K562 (cell line): ENCODE results near the gene RAB14. TPM values are rescaled to one million over a fixed set of nuclear protein-coding genes. Genes with fewer than 3 reads are reported as not detected.
A peak's percentile ranks its signal among the peaks of the same experiment; 100 is the strongest.

Experiments
- ATAC-seq: fragments of 200-7000 bp; cut with Tn5 transposase; 3 replicates; pipeline ENCODE4 v1.9.1; 2020; ENCODE audit warnings: moderate library complexity
- BruUV-seq: library from RNA; stranded (reverse); fragments of 400-500 nt; replicated peaks from 2 replicates; lab custom pipeline; 2021; lab: Mats Ljungman, UMichigan
- CTCF ChIA-PET: fragments of 300-600 bp; formaldehyde crosslinking; extraction: SDS; loops from one replicate; lab custom pipeline; 2021; ENCODE audit warnings: low intra/inter-chr PET ratio; lab: Yijun Ruan, JAX
- POLR2A ChIA-PET: fragments of 300-600, 350-650 bp; sonication (Branson Sonifier 250); formaldehyde crosslinking; extraction: SDS; loops from one replicate; lab custom pipeline; 2021; ENCODE audit warnings: antibody characterized with exemption, inconsistent platforms; lab: Yijun Ruan, JAX
- DNase-seq, 4 experiments: peaks; one replicate each; pipeline versions ENCODE4 v3.0.0 to v3.0.0-alpha.2; 2011 to 2018; ENCODE audit warnings: low spot score in 3 of 4, mixed read lengths in 3 of 4; ENCODE audit errors: extremely low read depth in 1 of 4
- FAIRE-seq: peaks from 2 replicates; lab custom pipeline; 2011; peaks lifted over from hg19 to GRCh38; lab: Jason Lieb, UNC
- H2AFZ ChIP-seq: 2 replicates; pipeline ENCODE4 v1.6.0; 2011; ENCODE audit warnings: low read depth, low read length, control low read depth, inconsistent platforms
- H3K27ac ChIP-seq: fragments of 200-600 bp; 3 replicates; pipeline ENCODE4 v1.8.0; 2011; ENCODE audit warnings: low read depth, mild to moderate bottlenecking, control low read depth, inconsistent platforms, low read length, moderate library complexity, mixed read lengths; ENCODE audit errors: extremely low read depth
- H3K27me3 ChIP-seq, 2 experiments: fragments of 300-600 bp in 1 of 2; 2 replicates in 1 of 2; 3 replicates in 1 of 2; pipeline versions ENCODE4 v1.6.0 to v1.8.0; 2011; ENCODE audit warnings: inconsistent platforms in 2 of 2, low read length in 2 of 2, mild to moderate bottlenecking in 1 of 2, mixed read lengths in 1 of 2, moderate library complexity in 1 of 2; ENCODE audit not compliant: control insufficient read depth in 2 of 2, insufficient read depth in 2 of 2
- H3K36me3 ChIP-seq: fragments of 300-600 bp; 3 replicates; pipeline ENCODE4 v1.8.0; 2011; ENCODE audit warnings: mild to moderate bottlenecking, low read length, inconsistent platforms; ENCODE audit not compliant: control insufficient read depth, insufficient read depth
- H3K4me1 ChIP-seq, 2 experiments: fragments of 200-600 bp in 1 of 2; replicated peaks in 1 of 2; 2 replicates in 1 of 2; 3 replicates in 1 of 2; pipeline versions ENCODE4 v1.5.1 to v1.8.0; 2011; ENCODE audit warnings: inconsistent platforms in 2 of 2, low read length in 2 of 2, mild to moderate bottlenecking in 1 of 2, mixed read lengths in 1 of 2, moderate library complexity in 1 of 2; ENCODE audit not compliant: control insufficient read depth in 2 of 2, insufficient read depth in 2 of 2
- H3K4me2 ChIP-seq: 2 replicates; pipeline ENCODE4 v1.6.1; 2011; ENCODE audit warnings: low read length, control low read depth, inconsistent platforms, mixed read lengths; ENCODE audit not compliant: insufficient read depth
- H3K4me3 ChIP-seq: fragments of 200-600 bp; sonication (generic), shearing (Covaris generic); 2 replicates; pipeline ENCODE4 v1.5.1; 2016; ENCODE audit warnings: control low read depth, inconsistent platforms
- H3K79me2 ChIP-seq: fragments of 200-600 bp; 3 replicates; pipeline ENCODE4 v1.8.0; 2011; ENCODE audit warnings: low read length, inconsistent platforms; ENCODE audit not compliant: control insufficient read depth, insufficient read depth
- H3K9ac ChIP-seq, 2 experiments: 2 replicates each; pipeline versions ENCODE4 v1.6.0 to v1.6.1; 2011; ENCODE audit warnings: low read depth in 2 of 2, low read length in 2 of 2, control low read depth in 1 of 2, inconsistent platforms in 1 of 2, mild to moderate bottlenecking in 1 of 2, mixed read lengths in 1 of 2; ENCODE audit not compliant: insufficient read depth in 1 of 2
- H3K9me1 ChIP-seq: one replicate; pipeline ENCODE4 v1.6.0; 2011; ENCODE audit warnings: inconsistent platforms, mild to moderate bottlenecking, low read length, moderate library complexity; ENCODE audit not compliant: control insufficient read depth, insufficient read depth
- H3K9me3 ChIP-seq: replicated peaks from 2 replicates; pipeline ENCODE4 v1.5.1; 2011; ENCODE audit warnings: low read depth, low read length, inconsistent platforms; ENCODE audit not compliant: control insufficient read depth, insufficient read depth
- H4K20me1 ChIP-seq: replicated peaks from 2 replicates; pipeline ENCODE4 v1.6.1; 2011; ENCODE audit warnings: low read length, inconsistent platforms, mixed read lengths; ENCODE audit not compliant: control insufficient read depth, insufficient read depth
- ARHGAP35 ChIP-seq: fragments of 450-650 bp; IDR thresholded peaks from 2 replicates; pipeline ENCODE4 v1.6.1; 2018; ENCODE audit not compliant: partially characterized antibody
- ARID1B ChIP-seq: fragments of 450-650 bp; IDR thresholded peaks from 2 replicates; pipeline ENCODE4 v1.6.1; 2016; ENCODE audit warnings: antibody characterized with exemption, mild to moderate bottlenecking, inconsistent platforms
- CBX1 ChIP-seq: sonication (generic); IDR thresholded peaks from 2 replicates; pipeline ENCODE4 v1.6.1; 2016; ENCODE audit warnings: antibody characterized with exemption, low read depth, mild to moderate bottlenecking
- FOXJ3 ChIP-seq: sonication (generic); formaldehyde crosslinking; IDR thresholded peaks from 2 replicates; pipeline ENCODE4 v1.4.0; 2020; ENCODE audit warnings: mild to moderate bottlenecking, missing genetic modification reagents
- FOXM1 ChIP-seq, 2 experiments: fragments of 450-650 bp in 1 of 2; sonication (generic) in 1 of 2; formaldehyde crosslinking in 1 of 2; IDR thresholded peaks; 2 replicates each; pipeline versions ENCODE4 v1.6.1 to v1.9.0; 2017 to 2022; ENCODE audit warnings: low read depth in 2 of 2, mild to moderate bottlenecking in 2 of 2, missing genetic modification reagents in 1 of 2, moderate library complexity in 1 of 2
- HDAC8 ChIP-seq: fragments of 450-650 bp; IDR thresholded peaks from 2 replicates; pipeline ENCODE4 v1.6.1; 2016; ENCODE audit warnings: mild to moderate bottlenecking, missing genetic modification characterization, moderate library complexity, missing compliant biosample characterization
- MTA2 ChIP-seq: fragments of 450-650 bp; IDR thresholded peaks from 2 replicates; pipeline ENCODE4 v1.6.1; 2016; ENCODE audit warnings: low read depth
- PRPF4 ChIP-seq: fragments of 200-400 bp; formaldehyde crosslinking; IDR thresholded peaks from one replicate; pipeline ENCODE4 v1.6.1; 2017; ENCODE audit warnings: low read length, low read depth, mild to moderate bottlenecking; ENCODE audit not compliant: insufficient read depth, poor library complexity, severe bottlenecking
- RNF2 ChIP-seq: sonication (generic); IDR thresholded peaks from 2 replicates; pipeline ENCODE4 v1.6.1; 2016
- SMARCA5 ChIP-seq: fragments of 450-650 bp; IDR thresholded peaks from 2 replicates; pipeline ENCODE4 v1.6.1; 2016
- SREBF2 ChIP-seq: sonication (generic); formaldehyde crosslinking; IDR thresholded peaks from 2 replicates; pipeline ENCODE4 v1.4.0; 2020; ENCODE audit warnings: mild to moderate bottlenecking, missing genetic modification reagents
- THRB ChIP-seq: fragments of 450-650 bp; formaldehyde crosslinking; conservative IDR thresholded peaks from 2 replicates; pipeline ENCODE4 v1.4.0; 2022; ENCODE audit warnings: mild to moderate bottlenecking, missing genetic modification characterization
- VEZF1 ChIP-seq: fragments of 200-800 bp; sonication (Bioruptor generic); IDR thresholded peaks from 2 replicates; pipeline ENCODE4 v1.6.1; 2017; ENCODE audit warnings: missing genetic modification characterization, missing compliant biosample characterization
- WHSC1 ChIP-seq: IDR thresholded peaks from one replicate; pipeline ENCODE4 v1.6.1; 2012; ENCODE audit warnings: low read length, control low read depth, inconsistent platforms
- ZFP30 ChIP-seq: fragments of 250-450 bp; sonication (Bioruptor Pico); IDR thresholded peaks from 2 replicates; pipeline ENCODE4 v1.8.0; 2022; ENCODE audit warnings: moderate library complexity, mild to moderate bottlenecking, inconsistent platforms, borderline replicate concordance
- ZNF146 ChIP-seq: IDR thresholded peaks from one replicate; pipeline ENCODE4 v1.6.1; 2018; ENCODE audit warnings: missing compliant biosample characterization; ENCODE audit not compliant: unreplicated experiment
- WGBS: fragments of 100-300 bp; shearing (Covaris generic); methylation state at CpG from one replicate; pipeline ENCODE4 v1.1.6; 2016; ENCODE audit warnings: low coverage, mixed read lengths; ENCODE audit not compliant: insufficient coverage; ENCODE audit errors: missing lambda C conversion rate; 5-methylcytosine and 5-hydroxymethylcytosine counted together
- in situ Hi-C: fragments of 300-500 bp; cut with MboI; formaldehyde crosslinking; loops from 4 replicates; pipeline ENCODE4 v1.15.0; 2018; ENCODE audit warnings: inconsistent platforms, mixed read lengths
- intact Hi-C: fragments of 100-400 bp; cut with micrococcal nuclease; formaldehyde crosslinking; loops from 2 replicates; pipeline ENCODE4 v1.14.2; 2022
- polyA plus RNA-seq, 8 experiments: library from polyadenylated mRNA; depleted of rRNA in 4 of 8; stranded (reverse) in 5 of 8; unstranded in 3 of 8; fragments of >200 nt; fragmentation: Nextera tagmentation in 2 of 8; fragmentation: Illumina TruSeq in 1 of 8; extraction: Ambion mirVana in 2 of 8; extraction: Trizol in 1 of 8; gene quantifications; 2 replicates each; pipeline versions ENCODE4 v1.2.1 to v1.2.3, GENCODE V29; 2011 to 2014; ENCODE audit warnings: inconsistent platforms in 1 of 8, missing spikeins in 1 of 8
- total RNA-seq, 7 experiments: library from RNA; depleted of rRNA in 6 of 7; stranded (reverse); fragments of >200 nt in 6 of 7; fragmentation: Illumina TruSeq in 2 of 7; extraction: Trizol in 2 of 7; gene quantifications; 2 replicates each; pipeline versions ENCODE4 v1.2.1 to v1.2.3, GENCODE V29; 2011 to 2021; ENCODE audit warnings: low replicate concordance in 1 of 7

RAB14 gene
- total and polyA plus RNA-seq, 9 of the 15 experiments (the other 6 are each of a cell fraction or from before 2014, with no cell fraction given): 10.3 to 41.8 (median 20.9) TPM

GRCh38 chr9:121214005-121214404 is 12.3 kb upstream of the RAB14 start:
- in situ Hi-C loops: no loop called here
- peaks cover 0 to 16% of the 10 kb centered on the region in 2 experiments; a peak in 2 of 5 replicates for H3K4me1 ChIP-seq
- H3K9me3 ChIP-seq: no peaks in the 10 kb centered on the region
- H3K27me3 ChIP-seq: no peaks in the 10 kb centered on the region
- H3K79me2 ChIP-seq: no peaks in the 10 kb centered on the region
- DNase-seq (peak in 1 of 4 experiments; percentile 13), ATAC-seq (no peak), FAIRE-seq (no peak)
- no peak overlapping the region for H3K4me2 ChIP-seq
- WGBS: 9% methylated on average over 2 of the region's 2 CpGs
- ChIA-PET POLR2A (interaction anchor here (0.8 to 1.2 kb wide), 4 partner anchors 14 to 184 kb away, joined by 3 to 4 read pairs (median 3); no protein-coding TSS in a partner anchor), CTCF (interaction anchor here (1.0 to 1.7 kb wide), 3 partner anchors 106 to 186 kb away, joined by 5 to 14 read pairs (median 8); no protein-coding TSS in a partner anchor)
- H3K4me3 ChIP-seq: no peak overlapping the region
- peak overlapping the region; percentile 67 for H2AFZ ChIP-seq
- no TSS peak for BruUV-seq
- no peak overlapping the region for H3K9ac ChIP-seq
- no peaks in the 10 kb centered on the region for H3K36me3 ChIP-seq
- intact Hi-C loops: loop anchor here (10.0 kb wide), 1 partner anchor 321 kb away; no protein-coding TSS in a partner anchor
- H4K20me1 ChIP-seq: no peaks in the 10 kb centered on the region
- no peaks in the 10 kb centered on the region for H3K9me1 ChIP-seq
- H3K27ac ChIP-seq: no peak overlapping the region
- TF ChIP-seq VEZF1 (CRISPR knock-in tag): no peak
- no peak for TF ChIP-seq RNF2
- no peak for TF ChIP-seq PRPF4
- peak; percentile 28 for TF ChIP-seq ARHGAP35
- no peak for TF ChIP-seq FOXM1 (IDR thresholded peaks at IDR 0.05; ENCODE audit: low read depth)
- no peak for TF ChIP-seq FOXM1 (CRISPR knock-in tag; IDR thresholded peaks at IDR 0.05; ENCODE audit: low read depth)
- TF ChIP-seq ZFP30 (CRISPR knock-in tag): no peak
- no peak for TF ChIP-seq MTA2
- TF ChIP-seq CBX1: no peak
- TF ChIP-seq ZNF146 (CRISPR knock-in tag): peak; percentile 3
- peak; percentile 14; the same call in 1 of the 2 replicates for TF ChIP-seq ARID1B
- TF ChIP-seq SREBF2 (CRISPR knock-in tag): no peak
- no peak for TF ChIP-seq WHSC1
- no peak for TF ChIP-seq FOXJ3 (CRISPR knock-in tag)
- TF ChIP-seq HDAC8: no peak
- TF ChIP-seq THRB: peak; percentile 57; the same call in 1 of the 2 replicates
- 0 out of 2 replicates have a peak, but pooled peaks have one; percentile 24 for TF ChIP-seq SMARCA5
